GM23338 (cell line): ENCODE data around the gene CCNT2. TPM values are rescaled to one million over a fixed set of nuclear protein-coding genes. Genes with fewer than 3 reads are reported as not detected.

Experiments
- ATAC-seq: fragments of 200-7000 bp; cut with Tn5 transposase; 3 replicates; pipeline ENCODE4 v1.9.1; 2020
- DNase-seq: peaks from one replicate; pipeline ENCODE4 v3.0.0-alpha.2; 2015; ENCODE audit warnings: low spot score
- H2AFZ ChIP-seq: fragments of 200-600 bp; sonication (generic); 2 replicates; pipeline ENCODE4 v1.8.0; 2016; ENCODE audit warnings: antibody characterized with exemption, mild to moderate bottlenecking, moderate library complexity
- H3F3A ChIP-seq: fragments of 200-600 bp; sonication (generic); replicated peaks from 2 replicates; pipeline ENCODE4 v1.8.0; 2017; ENCODE audit warnings: antibody characterized with exemption, mixed run types, low read depth
- H3K27ac ChIP-seq: fragments of 200-600 bp; sonication (generic); 2 replicates; pipeline ENCODE4 v1.6.1; 2016; ENCODE audit warnings: low read depth
- H3K27me3 ChIP-seq: fragments of 200-600 bp; sonication (generic); 2 replicates; pipeline ENCODE4 v1.8.0; 2016; ENCODE audit warnings: mild to moderate bottlenecking, mixed run types, moderate library complexity; ENCODE audit not compliant: insufficient read depth
- H3K36me3 ChIP-seq: fragments of 200-600 bp; sonication (generic); 2 replicates; pipeline ENCODE4 v1.8.0; 2016; ENCODE audit warnings: mild to moderate bottlenecking; ENCODE audit not compliant: insufficient read depth
- H3K4me1 ChIP-seq: fragments of 200-600 bp; sonication (generic); 2 replicates; pipeline ENCODE4 v1.8.0; 2016; ENCODE audit warnings: mild to moderate bottlenecking, moderate library complexity; ENCODE audit not compliant: insufficient read depth
- H3K4me2 ChIP-seq: fragments of 200-600 bp; sonication (generic); 2 replicates; pipeline ENCODE4 v1.7.1; 2017; ENCODE audit warnings: mixed run types
- H3K4me3 ChIP-seq: fragments of 200-600 bp; sonication (generic); 2 replicates; pipeline ENCODE4 v1.6.1; 2016; ENCODE audit warnings: mixed run types
- H3K79me2 ChIP-seq: fragments of 200-600 bp; sonication (generic); replicated peaks from 2 replicates; pipeline ENCODE4 v1.8.0; 2017; ENCODE audit warnings: mild to moderate bottlenecking; ENCODE audit not compliant: insufficient read depth
- H3K9me2 ChIP-seq: fragments of 200-600 bp; sonication (generic); 2 replicates; pipeline ENCODE4 v1.8.0; 2017; ENCODE audit not compliant: insufficient read depth
- H4K20me1 ChIP-seq: fragments of 200-600 bp; sonication (generic); replicated peaks from 2 replicates; pipeline ENCODE4 v1.8.0; 2017; ENCODE audit warnings: mild to moderate bottlenecking; ENCODE audit not compliant: insufficient read depth
- H3K27ac Mint-ChIP-seq: 2 replicates; pipeline ENCODE4 v1.8.0; 2020; ENCODE audit warnings: inconsistent platforms, mild to moderate bottlenecking, moderate library complexity, mixed read lengths
- H3K27me3 Mint-ChIP-seq: 3 replicates; pipeline ENCODE4 v1.8.0; 2022; ENCODE audit warnings: low read depth, mild to moderate bottlenecking, moderate library complexity, mixed read lengths, inconsistent platforms; ENCODE audit not compliant: insufficient read depth, poor library complexity
- H3K36me3 Mint-ChIP-seq: 3 replicates; pipeline ENCODE4 v1.8.0; 2021; ENCODE audit warnings: low read depth, mild to moderate bottlenecking, inconsistent platforms, moderate library complexity, mixed read lengths
- H3K4me1 Mint-ChIP-seq: 3 replicates; pipeline ENCODE4 v1.8.0; 2020; ENCODE audit warnings: mild to moderate bottlenecking, inconsistent platforms, mixed read lengths
- H3K4me3 Mint-ChIP-seq: 3 replicates; pipeline ENCODE4 v1.8.0; 2021; ENCODE audit warnings: moderate library complexity, mild to moderate bottlenecking, inconsistent platforms, mixed read lengths
- H3K9me3 Mint-ChIP-seq: 3 replicates; pipeline ENCODE4 v1.8.0; 2020; ENCODE audit warnings: moderate library complexity, mild to moderate bottlenecking, inconsistent platforms, mixed read lengths
- CREB1 ChIP-seq: fragments of 250-450 bp; sonication (Bioruptor Pico); IDR thresholded peaks from 2 replicates; pipeline ENCODE4 v1.5.0; 2020; ENCODE audit warnings: low read depth, mild to moderate bottlenecking, moderate library complexity
- CTCF ChIP-seq, 2 experiments: fragments of 200-600 bp in 1 of 2; sonication (generic) in 1 of 2; conservative IDR thresholded peaks; 2 replicates each; pipeline versions ENCODE4 v1.5.1 to v1.6.1; 2016 to 2017; ENCODE audit warnings: antibody characterized with exemption in 2 of 2, low read depth in 2 of 2, mild to moderate bottlenecking in 2 of 2, moderate library complexity in 1 of 2
- ETS1 ChIP-seq: IDR thresholded peaks from 2 replicates; pipeline ENCODE4 v1.6.1; 2016; ENCODE audit warnings: antibody characterized with exemption
- EZH2 ChIP-seq: fragments of 200-600 bp; sonication (generic); IDR thresholded peaks from one replicate; pipeline ENCODE4 v1.8.0; 2017; ENCODE audit warnings: antibody characterized with exemption, mild to moderate bottlenecking, low read depth; ENCODE audit not compliant: unreplicated experiment
- EZH2phosphoT487 ChIP-seq: fragments of 200-600 bp; sonication (generic); IDR thresholded peaks from one replicate; pipeline ENCODE4 v1.8.1; 2018; ENCODE audit warnings: antibody characterized with exemption; ENCODE audit not compliant: unreplicated experiment
- JUNB ChIP-seq: IDR thresholded peaks from one replicate; pipeline ENCODE4 v1.6.1; 2016; ENCODE audit warnings: antibody characterized with exemption; ENCODE audit not compliant: unreplicated experiment
- NANOG ChIP-seq: IDR thresholded peaks from 2 replicates; pipeline ENCODE4 v1.6.1; 2016; ENCODE audit warnings: antibody characterized with exemption, borderline replicate concordance
- REST ChIP-seq: IDR thresholded peaks from one replicate; pipeline ENCODE4 v1.6.1; 2018; ENCODE audit warnings: antibody characterized with exemption; ENCODE audit not compliant: unreplicated experiment
- STAT1 ChIP-seq: IDR thresholded peaks from one replicate; pipeline ENCODE4 v1.6.1; 2016; ENCODE audit warnings: antibody characterized with exemption; ENCODE audit not compliant: unreplicated experiment
- ZNF114 ChIP-seq: fragments of 250-450 bp; sonication (Bioruptor Pico); IDR thresholded peaks from 2 replicates; pipeline ENCODE4 v1.5.0; 2020; ENCODE audit warnings: mild to moderate bottlenecking, moderate library complexity
- ZNF331 ChIP-seq: fragments of 250-450 bp; sonication (Bioruptor Pico); IDR thresholded peaks from 2 replicates; pipeline ENCODE4 v1.5.0; 2020; ENCODE audit warnings: low read depth, mild to moderate bottlenecking, moderate library complexity
- ZNF462 ChIP-seq: fragments of 250-450 bp; sonication (Bioruptor Pico); IDR thresholded peaks from 2 replicates; pipeline ENCODE4 v1.5.0; 2020; ENCODE audit warnings: mild to moderate bottlenecking, moderate library complexity
- polyA plus RNA-seq: library from polyadenylated mRNA; unstranded; fragments of >200 nt; fragmentation: Nextera tagmentation; extraction: Ambion mirVana; gene quantifications from 2 replicates; pipeline ENCODE4 v1.2.1, GENCODE V29; 2016
- total RNA-seq: library from RNA; depleted of rRNA; stranded (reverse); fragments of >200 nt; shearing (Covaris generic); gene quantifications from 2 replicates; pipeline ENCODE4 v1.2.3, GENCODE V29; 2014

CCNT2 gene
- total and polyA plus RNA-seq, 2 experiments from 2014 or later = 22.5 to 46.5 TPM

- Histone ChIP-seq H3K4me1 (no peaks in the 10 kb centered on the region), H3K27ac (no peak overlapping the region), H3K36me3 (no peaks in the 10 kb centered on the region), H3K4me2 (no peak overlapping the region), H2AFZ (no peak overlapping the region), H3F3A (no peaks in the 10 kb centered on the region), H3K79me2 (no peaks in the 10 kb centered on the region), H3K27me3 (no peaks in the 10 kb centered on the region), H4K20me1 (no peaks in the 10 kb centered on the region), H3K4me3 (no peak overlapping the region), H3K9me2 (no peaks in the 10 kb centered on the region)
- H3K27ac Mint-ChIP-seq = no peak overlapping the region
- H3K27me3 Mint-ChIP-seq = no peaks in the 10 kb centered on the region
- ATAC-seq (no peak), DNase-seq (no peak)
- H3K9me3 Mint-ChIP-seq = peaks cover 7% of the 10 kb centered on the region; the same call in 2 of the 3 replicates
- H3K4me3 Mint-ChIP-seq = no peak overlapping the region
- TF ChIP-seq JUNB (no peak), ZNF114 (CRISPR knock-in tag) (no peak), ZNF331 (no peak), CREB1 (CRISPR knock-in tag) (no peak), ETS1 (no peak), STAT1 (no peak), REST (no peak), EZH2phosphoT487 (no peak), NANOG (no peak), CTCF (conservative IDR thresholded peaks at IDR 0.05; ENCODE audit: low read depth in 2 of 2) (no peak), ZNF462 (CRISPR knock-in tag) (no peak), EZH2 (no peak)
- H3K36me3 Mint-ChIP-seq = no peaks in the 10 kb centered on the region
- H3K4me1 Mint-ChIP-seq = no peaks in the 10 kb centered on the region
Observed at GRCh38 chr2:134883552-134884293, 34.9 kb upstream of the CCNT2 start.
